Measurements from ENCODE around the gene PNLIPRP3.

GRCh38 chr10:116466715-116467422 lies 39.2 kb downstream of the PNLIPRP3 start:
- no peak for TF ChIP-seq ZNF565 (CRISPR knock-in tag; conservative IDR thresholded peaks at IDR 0.05; ENCODE audit: low read depth)
- TF ChIP-seq PPARA (CRISPR knock-in tag; IDR thresholded peaks at IDR 0.05; ENCODE audit: borderline replicate concordance) = no peak
- TF ChIP-seq POU6F1 (CRISPR knock-in tag; IDR thresholded peaks at IDR 0.05; ENCODE audit: borderline replicate concordance, low read depth) = no peak
- TF ChIP-seq CREB5 (CRISPR knock-in tag; IDR thresholded peaks at IDR 0.05; ENCODE audit: low read depth) = no peak

Measured in SK-N-SH treated with all-trans-retinoic acid at 6 μM for 48 hours (cell line).